ENCODE data around the gene GCSAML.

GCSAML gene

DNA sequence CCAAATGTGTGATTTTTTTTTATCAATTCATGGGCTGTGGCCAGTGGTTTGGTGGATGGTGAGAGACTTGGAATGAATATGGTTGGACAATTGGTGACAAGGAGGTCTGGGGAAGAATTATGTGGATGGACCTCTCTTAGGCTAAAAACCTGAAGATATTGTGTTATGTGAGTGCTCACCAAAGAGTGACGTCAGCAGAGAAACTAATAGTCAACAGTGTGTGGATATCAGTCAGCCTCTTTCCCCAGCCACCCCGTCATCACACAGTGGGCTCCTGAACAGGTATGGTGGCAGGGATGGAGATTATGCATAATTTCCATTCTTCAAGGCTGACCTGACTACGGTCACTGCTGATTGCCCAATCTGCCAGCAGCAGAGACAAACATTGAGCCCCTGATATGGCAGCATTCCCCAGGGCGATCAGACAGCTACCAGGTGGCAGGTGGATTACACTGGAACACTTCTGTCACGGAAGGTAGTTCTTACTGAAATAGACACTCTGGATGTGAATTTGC lies 30.1 kb downstream of the GCSAML start:
- DNase-seq (ENCODE audit: low read depth) = no peak
- no peak for TF ChIP-seq CTCF (IDR thresholded peaks at IDR 0.05; ENCODE audit: control insufficient read depth, insufficient read depth, low read depth, low read length, missing control alignments)
- no peak overlapping the region for H3K4me3 ChIP-seq (ENCODE audit: control insufficient read depth, low read depth, low read length)

- no peak within 1 kb of the TSS for H3K4me3 ChIP-seq (ENCODE audit: control insufficient read depth, low read depth, low read length)
- no peak for DNase-seq (ENCODE audit: low read depth)
- no peak for TF ChIP-seq CTCF (IDR thresholded peaks at IDR 0.05; ENCODE audit: control insufficient read depth, insufficient read depth, low read depth, low read length, missing control alignments)
Measured at GRCh38 chr1:247588060-247588459, 39.1 kb downstream of the GCSAML start, which contains the start of gene OR2G2. Gene OR2G2 (plus strand): TSS chr1:247588360. CDS start chr1:247588360, 0 bp downstream.

DNA sequence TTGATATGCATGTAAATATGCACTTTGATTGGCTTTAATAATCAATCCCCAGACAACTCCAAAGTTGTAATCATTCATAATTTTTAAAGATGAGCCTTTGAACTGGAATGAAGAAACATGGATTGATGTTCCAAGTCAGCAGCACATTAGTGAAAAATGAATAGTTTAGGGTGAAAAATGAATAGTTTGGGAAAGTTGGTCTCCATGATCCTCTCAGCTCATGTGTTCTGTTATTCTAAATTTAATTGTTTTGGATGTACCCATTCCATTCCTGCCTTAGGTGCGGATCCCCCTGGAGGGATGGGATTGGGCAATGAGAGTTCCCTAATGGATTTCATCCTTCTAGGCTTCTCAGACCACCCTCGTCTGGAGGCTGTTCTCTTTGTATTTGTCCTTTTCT lies 56.4 kb downstream of the GCSAML start, which contains the start of gene OR2G3:
Gene OR2G3 (plus strand): TSS at position 301 of the 400 bp plus-strand sequence. CDS start 0 bp downstream, at position 301.
- TF ChIP-seq CTCF (IDR thresholded peaks at IDR 0.05; ENCODE audit: control insufficient read depth, insufficient read depth, low read depth, low read length, missing control alignments) = no peak
- no peak within 1 kb of the TSS for H3K4me3 ChIP-seq (ENCODE audit: control insufficient read depth, low read depth, low read length)
- DNase-seq (ENCODE audit: low read depth) = no peak

GRCh38 chr1:247613405-247613804 lies 64.5 kb downstream of the GCSAML start:
- no peak for TF ChIP-seq CTCF (IDR thresholded peaks at IDR 0.05; ENCODE audit: control insufficient read depth, insufficient read depth, low read depth, low read length, missing control alignments)
- no peak overlapping the region for H3K4me3 ChIP-seq (ENCODE audit: control insufficient read depth, low read depth, low read length)
- DNase-seq (ENCODE audit: low read depth) = no peak

DNA sequence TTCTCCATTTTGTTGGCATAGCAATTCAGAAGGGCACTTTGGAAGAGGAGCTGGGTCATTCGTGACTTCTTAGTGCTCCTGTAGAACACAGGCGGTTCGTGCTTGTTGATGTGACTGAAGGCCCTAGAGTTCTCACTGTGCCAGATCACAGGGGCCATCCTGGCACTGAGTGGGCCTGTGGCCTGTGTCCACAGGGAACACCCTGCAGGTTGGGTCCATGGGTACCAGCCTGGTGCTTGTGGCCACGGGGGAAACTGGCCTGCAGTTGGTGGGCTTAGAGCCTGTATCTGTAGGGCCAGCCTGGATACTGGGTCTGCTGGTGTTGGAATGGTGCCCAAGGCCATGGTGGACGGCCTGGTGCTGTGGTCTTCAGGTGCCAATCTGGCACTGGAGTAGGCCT lies 65.7 kb downstream of the GCSAML start:
- no peak for DNase-seq (ENCODE audit: low read depth)
- no peak for TF ChIP-seq CTCF (IDR thresholded peaks at IDR 0.05; ENCODE audit: control insufficient read depth, insufficient read depth, low read depth, low read length, missing control alignments)
- no peak overlapping the region for H3K4me3 ChIP-seq (ENCODE audit: control insufficient read depth, low read depth, low read length)

Measured in AG09309 (cell line).